Thymus (tissue), 11 donors: Measurements from ENCODE around the gene ADM2. TPM values are rescaled to one million over a fixed set of nuclear protein-coding genes. Genes with fewer than 3 reads are reported as not detected.
A peak's percentile ranks its signal among the peaks of the same experiment; 100 is the strongest.
"Not testable (repeated sequence)": the region's sequence is repeated elsewhere in the genome, so short reads cannot be mapped to it uniquely, and the experiment has no call there.

ENCODE experiments used
- DNase-seq, 9 donors: peaks; one replicate each; pipeline ENCODE4 v3.0.0-alpha.2; 2013; ENCODE audit warnings: low spot score in 9 of 9, low read depth in 6 of 9, missing footprints in 1 of 9
- H3K27ac ChIP-seq, 2 donors: one replicate each; pipeline ENCODE4 v1.5.1; 2013; ENCODE audit warnings: control low read depth in 1 of 2, low read depth in 1 of 2, low read length in 1 of 2, mild to moderate bottlenecking in 1 of 2, moderate library complexity in 1 of 2
- H3K27me3 ChIP-seq, 2 donors: one replicate each; pipeline ENCODE4 v1.5.1; 2013; ENCODE audit warnings: low read length in 1 of 2; ENCODE audit not compliant: control insufficient read depth in 2 of 2, insufficient read depth in 1 of 2
- H3K36me3 ChIP-seq, 2 donors: one replicate each; pipeline ENCODE4 v1.5.1; 2013; ENCODE audit warnings: low read length in 1 of 2, mild to moderate bottlenecking in 1 of 2, moderate library complexity in 1 of 2; ENCODE audit not compliant: control insufficient read depth in 2 of 2, insufficient read depth in 2 of 2
- H3K4me1 ChIP-seq, 2 donors: one replicate each; pipeline ENCODE4 v1.5.1; 2013; ENCODE audit warnings: low read length in 2 of 2; ENCODE audit not compliant: control insufficient read depth in 2 of 2, insufficient read depth in 2 of 2
- H3K4me3 ChIP-seq, 2 donors: one replicate each; pipeline ENCODE4 v1.5.1; 2013; ENCODE audit warnings: low read length in 2 of 2, control low read depth in 1 of 2, mild to moderate bottlenecking in 1 of 2
- H3K9me3 ChIP-seq, 2 donors: one replicate each; pipeline ENCODE4 v1.5.1; 2013; ENCODE audit warnings: low read length in 1 of 2, mild to moderate bottlenecking in 1 of 2; ENCODE audit not compliant: control insufficient read depth in 2 of 2, insufficient read depth in 1 of 2
- WGBS: extraction: QIAGEN DNeasy Blood & Tissue Kit; methylation state at CpG from one replicate; pipeline ENCODE4 v1.1.7; 2013; 5-methylcytosine and 5-hydroxymethylcytosine counted together
- polyA plus RNA-seq: library from polyadenylated mRNA; stranded (reverse); fragments of 200-250 nt; gene quantifications from one replicate; pipeline ENCODE4 v1.2.3, GENCODE V29; 2013
- total RNA-seq: library from RNA; stranded (reverse); fragments of 120-200 nt; gene quantifications from one replicate; pipeline ENCODE4 v1.2.4, GENCODE V29; 2013
- donor health status: healthy.

The ADM2 gene
- total and polyA plus RNA-seq, 2 donors: 1.4 to 1.5 TPM

- 98% methylated on average over 8 of the region's 8 CpGs for WGBS
- Histone ChIP-seq H3K27me3 (no peaks in the 10 kb centered on the region), H3K36me3 (peaks cover 76 to 87% of the 10 kb centered on the region in 2 donors), H3K27ac (no peak overlapping the region), H3K9me3 (no peaks in the 10 kb centered on the region), H3K4me3 (no peak overlapping the region), H3K4me1 (peaks cover 0 to 4% of the 10 kb centered on the region in 2 donors)
- no peak for DNase-seq
These were observed 37.8 kb downstream of the ADM2 start for GRCh38 chr22:50519151-50519550.

- H3K27me3 ChIP-seq, H3K9me3 ChIP-seq, DNase-seq, H3K27ac ChIP-seq, H3K4me3 ChIP-seq: not testable (repeated sequence)
- WGBS: 99% methylated on average over 8 of the region's 8 CpGs
- peaks cover 78 to 79% of the 10 kb centered on the region in 2 donors for H3K36me3 ChIP-seq
- peaks cover 10 to 12% of the 10 kb centered on the region in 2 donors for H3K4me1 ChIP-seq
These were observed 38.8 kb downstream of the ADM2 start for GRCh38 chr22:50520184-50520583.

- H3K27me3 ChIP-seq: no peaks in the 10 kb centered on the region
- peaks cover 10 to 12% of the 10 kb centered on the region in 2 donors for H3K4me1 ChIP-seq
- no peak overlapping the region for H3K4me3 ChIP-seq
- H3K27ac ChIP-seq: no peak overlapping the region
- DNase-seq: no peak
- H3K9me3 ChIP-seq: no peaks in the 10 kb centered on the region
- 96% methylated on average over 13 of the region's 13 CpGs for WGBS
- H3K36me3 ChIP-seq: peaks cover 75% of the 10 kb centered on the region in 2 donors
These were observed 39.6 kb downstream of the ADM2 start for GRCh38 chr22:50520826-50521453.

GRCh38 chr22:50521710-50522109 is 40.4 kb downstream of the ADM2 start:
- no peak overlapping the region for H3K4me3 ChIP-seq
- H3K36me3 ChIP-seq: peaks cover 67% of the 10 kb centered on the region in 2 donors
- no peak overlapping the region for H3K27ac ChIP-seq
- peaks cover 13 to 15% of the 10 kb centered on the region in 2 donors for H3K4me1 ChIP-seq
- 97% methylated on average over 10 of the region's 10 CpGs for WGBS
- peaks cover 0 to 4% of the 10 kb centered on the region in 2 donors for H3K27me3 ChIP-seq
- no peak for DNase-seq
- no peaks in the 10 kb centered on the region for H3K9me3 ChIP-seq

- H3K36me3 ChIP-seq: peaks cover 61% of the 10 kb centered on the region in 2 donors
- DNase-seq: no peak
- peaks cover 16 to 18% of the 10 kb centered on the region in 2 donors for H3K4me1 ChIP-seq
- no peak overlapping the region for H3K4me3 ChIP-seq
- no peak overlapping the region for H3K27ac ChIP-seq
- H3K9me3 ChIP-seq: no peaks in the 10 kb centered on the region
- WGBS: 94% methylated on average over 15 of the region's 15 CpGs
- H3K27me3 ChIP-seq: peaks cover 2 to 10% of the 10 kb centered on the region in 2 donors
These were observed 41.0 kb downstream of the ADM2 start for GRCh38 chr22:50522208-50522805.

GRCh38 chr22:50522806-50523438 is 41.6 kb downstream of the ADM2 start:
- H3K27me3 ChIP-seq: peaks cover 4 to 16% of the 10 kb centered on the region in 2 donors
- no peaks in the 10 kb centered on the region for H3K9me3 ChIP-seq
- 96% methylated on average over 22 of the region's 22 CpGs for WGBS
- H3K36me3 ChIP-seq: peaks cover 55 to 56% of the 10 kb centered on the region in 2 donors
- no peak overlapping the region for H3K27ac ChIP-seq
- H3K4me3 ChIP-seq: no peak overlapping the region
- H3K4me1 ChIP-seq: peaks cover 16 to 18% of the 10 kb centered on the region in 2 donors
- DNase-seq: no peak

GRCh38 chr22:50523458-50523805 is 42.1 kb downstream of the ADM2 start:
- H3K4me1 ChIP-seq: peaks cover 16 to 18% of the 10 kb centered on the region in 2 donors
- WGBS: 96% methylated on average over 16 of the region's 16 CpGs
- no peak for DNase-seq
- H3K36me3 ChIP-seq: peaks cover 51 to 53% of the 10 kb centered on the region in 2 donors
- peaks cover 9 to 21% of the 10 kb centered on the region in 2 donors for H3K27me3 ChIP-seq
- peaks cover 0 to 2% of the 10 kb centered on the region in 2 donors for H3K9me3 ChIP-seq
- no peak overlapping the region for H3K4me3 ChIP-seq
- no peak overlapping the region for H3K27ac ChIP-seq

GRCh38 chr22:50523806-50524675 is 42.7 kb downstream of the ADM2 start:
- no peak overlapping the region for H3K27ac ChIP-seq
- H3K9me3 ChIP-seq: peaks cover 1 to 8% of the 10 kb centered on the region in 2 donors
- H3K4me1 ChIP-seq: peaks cover 16 to 18% of the 10 kb centered on the region in 2 donors
- 92% methylated on average over 25 of the region's 25 CpGs for WGBS
- DNase-seq: no peak
- peak overlapping the region; percentile 63 to 86 for H3K4me3 ChIP-seq
- peaks cover 45 to 47% of the 10 kb centered on the region in 2 donors for H3K36me3 ChIP-seq
- H3K27me3 ChIP-seq: peaks cover 15 to 27% of the 10 kb centered on the region in 2 donors
